A204.1 (cell line): ENCODE results near the gene TTYH1.

Source experiments
- FAIRE-seq: peaks from 2 replicates; lab custom pipeline; 2012; peaks lifted over from hg19 to GRCh38; lab: Jason Lieb, UNC

The TTYH1 gene

DNA sequence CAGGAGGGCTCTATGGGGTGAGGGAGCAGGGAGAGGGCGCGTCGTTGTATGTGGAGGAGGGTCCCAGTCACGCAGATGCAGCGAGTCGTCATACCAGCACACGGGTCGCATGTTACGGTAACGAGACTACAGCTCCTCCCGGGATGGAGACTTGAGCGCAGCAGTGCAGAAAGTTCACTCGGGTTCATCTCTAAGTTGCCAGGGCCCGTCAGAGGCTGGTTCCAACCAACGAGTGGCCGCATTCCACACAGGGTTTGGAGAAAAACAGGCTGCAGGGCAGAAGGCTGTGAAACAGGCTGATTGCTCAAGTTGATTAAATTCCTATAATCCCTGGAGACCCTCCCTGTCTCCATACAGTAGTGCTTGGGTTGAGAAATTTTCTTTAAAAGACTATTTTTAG is 21.9 kb upstream of the TTYH1 start:
- FAIRE-seq, result no peak

DNA sequence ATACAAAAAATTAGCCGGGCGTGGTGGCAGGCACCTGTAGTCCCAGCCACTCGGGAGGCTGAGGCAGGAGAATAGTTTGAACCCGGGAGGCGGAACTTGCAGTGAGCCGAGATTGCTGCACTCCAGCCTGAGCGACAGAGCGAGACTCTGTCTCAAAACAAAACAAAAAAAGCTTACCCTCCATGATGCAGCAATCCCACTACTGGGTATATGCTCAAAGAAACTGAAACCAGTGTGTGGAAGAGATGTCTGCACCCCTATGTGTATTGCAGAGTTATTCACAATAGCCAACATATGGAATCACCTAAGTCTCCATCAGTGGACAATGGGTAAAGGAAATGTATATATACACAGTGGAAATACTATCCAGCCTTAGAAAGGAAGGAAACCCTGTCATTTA is 19.6 kb upstream of the TTYH1 start:
- FAIRE-seq, result no peak

DNA sequence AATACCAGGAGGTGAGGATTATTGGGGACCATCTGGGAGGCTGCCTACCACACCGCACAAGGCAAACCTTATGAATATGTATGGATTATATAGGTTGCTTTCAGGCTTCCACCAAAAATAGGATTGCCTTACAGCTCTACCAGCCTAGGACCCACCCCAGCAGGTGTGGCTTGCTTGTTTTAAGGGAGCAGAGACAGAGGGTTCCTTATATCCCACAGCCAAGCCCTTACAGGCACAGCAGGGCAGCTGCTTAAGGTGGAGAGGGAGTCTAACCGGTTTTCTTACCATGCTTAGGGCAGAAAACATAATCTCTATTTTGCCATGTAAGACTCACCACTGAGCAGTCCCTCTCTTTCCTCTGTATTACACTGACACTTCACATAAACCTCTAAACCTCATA is 16.1 kb upstream of the TTYH1 start:
- no peak for FAIRE-seq

DNA sequence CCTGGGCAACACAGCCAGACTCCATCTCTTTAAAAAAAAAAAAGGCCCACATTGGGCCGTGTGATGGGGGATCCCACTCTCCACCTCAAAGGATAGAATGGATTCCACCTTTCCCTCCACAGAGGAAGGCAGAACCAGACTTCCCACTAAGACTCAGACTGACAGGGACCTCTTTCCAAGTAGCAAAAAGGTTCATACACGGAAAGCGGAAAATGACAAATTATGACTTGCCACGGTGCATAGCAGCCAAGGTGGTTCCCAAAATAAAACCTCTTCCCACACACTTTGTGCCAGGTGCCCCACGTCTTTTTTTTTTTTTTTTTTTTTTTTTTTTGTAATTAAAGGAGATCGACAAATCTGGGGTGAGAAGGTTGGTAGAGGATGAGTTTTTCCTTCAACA is 14.4 kb upstream of the TTYH1 start:
- no peak for FAIRE-seq

DNA sequence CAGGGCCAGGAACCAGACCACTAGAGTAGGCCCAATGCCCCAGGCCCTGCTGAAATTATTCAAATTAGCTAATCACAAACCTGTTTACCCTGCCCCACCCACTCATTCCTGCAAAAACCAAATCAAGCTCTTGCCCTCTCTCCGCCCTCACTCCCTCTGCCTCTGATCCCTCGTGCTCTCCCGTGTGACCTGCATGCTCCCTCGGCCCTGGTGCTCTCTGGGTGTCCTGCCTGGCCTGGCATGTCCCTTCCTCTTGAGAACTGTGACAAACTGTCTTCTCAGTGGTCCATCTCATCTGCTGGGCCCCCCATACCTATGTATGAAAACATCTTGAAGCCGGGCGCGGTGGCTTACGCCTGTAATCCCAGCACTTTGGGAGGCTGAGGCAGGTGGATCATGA is 12.2 kb upstream of the TTYH1 start:
- FAIRE-seq, result no peak

DNA sequence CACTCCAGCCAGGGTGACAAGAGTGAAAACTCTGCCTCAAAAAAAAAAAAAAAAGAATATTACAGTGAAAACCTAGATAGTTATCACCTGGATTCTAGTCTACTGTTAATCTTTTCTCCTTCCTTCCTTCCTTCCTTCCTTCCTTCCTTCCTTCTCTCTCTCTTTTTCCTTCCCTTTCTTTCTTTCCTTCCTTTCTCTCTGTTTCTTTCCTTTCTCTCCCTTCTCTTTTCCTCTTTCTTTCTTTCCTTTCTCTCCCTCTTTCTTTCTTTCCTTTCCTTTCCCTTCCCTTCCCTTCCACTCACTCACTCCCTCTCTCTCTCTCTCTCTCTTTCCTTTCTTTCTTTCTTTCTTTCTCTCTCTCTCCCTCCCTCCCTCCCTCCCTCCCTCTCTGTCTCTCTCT is 9.6 kb upstream of the TTYH1 start:
- FAIRE-seq, result no peak

DNA sequence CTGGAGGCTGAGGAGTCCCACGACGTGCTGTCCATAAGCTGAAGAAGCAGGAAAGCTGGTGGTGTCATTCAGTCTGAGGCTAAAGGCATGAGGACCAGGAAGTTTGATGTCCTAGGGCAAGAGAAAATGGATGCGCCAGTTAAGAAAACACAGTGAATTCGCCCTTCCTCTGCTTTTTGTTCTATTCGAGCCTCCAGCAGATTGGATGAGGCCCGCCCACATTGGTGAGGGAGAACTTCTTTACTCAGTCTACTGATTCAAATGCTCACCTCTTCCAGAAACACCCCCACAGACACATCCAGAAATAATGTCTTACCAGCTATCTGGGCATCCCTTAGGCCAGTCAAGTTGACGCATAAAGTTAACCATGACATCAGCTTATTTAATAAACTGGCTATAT is 7.5 kb upstream of the TTYH1 start:
- no peak for FAIRE-seq

DNA sequence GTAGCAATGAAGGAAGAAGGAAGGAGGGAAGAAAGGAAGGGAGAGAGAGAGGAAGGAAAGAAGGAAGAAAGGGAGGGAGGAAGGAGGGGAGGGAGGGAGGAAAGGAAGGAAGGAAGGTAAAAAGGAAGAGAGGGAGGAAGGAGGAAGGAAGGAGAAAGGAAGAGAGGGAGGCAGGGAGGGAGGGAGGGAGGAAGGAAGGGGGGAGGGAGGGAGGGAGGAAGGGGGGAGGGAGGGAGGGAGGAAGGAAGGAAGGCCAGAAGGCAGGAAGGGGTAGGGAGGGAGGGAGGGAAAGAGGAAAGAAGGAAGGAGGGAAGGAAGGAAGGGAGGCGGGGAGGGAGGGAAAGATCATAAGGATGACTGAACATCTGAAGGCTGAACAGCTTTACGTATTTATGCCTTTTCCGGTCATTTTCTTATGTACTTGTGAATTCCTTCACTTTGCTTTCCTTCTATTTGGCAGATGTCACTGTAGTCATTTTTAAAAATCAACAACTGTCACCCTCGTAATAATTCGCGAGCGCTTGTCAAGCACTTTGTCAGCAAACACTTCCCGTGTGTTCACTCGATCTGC is 6.7 kb upstream of the TTYH1 start:
- FAIRE-seq, result no peak

DNA sequence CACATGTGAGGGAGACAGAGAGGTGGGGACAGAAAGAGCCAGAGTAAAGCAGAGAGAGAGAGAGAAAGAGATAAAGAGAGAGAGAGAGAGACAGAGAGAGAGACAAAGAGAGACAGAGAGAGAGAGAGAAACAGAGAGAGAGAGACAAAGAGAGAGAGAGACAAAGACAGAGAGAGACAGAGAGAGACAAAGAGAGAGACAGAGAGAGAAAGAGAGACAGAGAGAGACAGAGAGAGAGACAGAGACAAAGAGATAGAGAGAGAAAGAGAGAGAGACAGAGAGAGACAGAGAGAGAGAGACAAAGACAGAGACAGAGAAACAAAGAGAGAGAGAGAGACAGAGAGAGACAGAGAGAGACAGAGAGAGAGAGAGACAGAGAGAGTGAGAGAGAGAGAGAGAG is 4.2 kb upstream of the TTYH1 start:
- no peak for FAIRE-seq

DNA sequence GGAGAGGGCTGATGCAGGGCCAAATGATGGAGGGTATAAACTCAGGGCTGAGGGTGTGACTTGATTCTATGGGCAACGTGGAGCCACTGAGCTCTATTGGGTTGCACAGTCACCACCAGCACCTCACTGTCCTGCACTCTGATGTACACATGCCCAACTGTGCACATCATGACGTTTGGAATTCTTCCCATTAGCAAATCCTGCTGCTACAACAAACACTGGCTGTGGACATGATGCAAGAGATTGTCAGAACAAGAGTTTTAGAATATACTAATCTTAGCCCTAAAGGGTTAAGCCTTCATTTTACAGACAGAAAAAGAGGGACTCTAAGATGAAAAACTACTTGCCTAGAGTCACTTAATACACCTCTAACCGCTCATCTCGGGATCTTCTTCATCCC is 2.4 kb upstream of the TTYH1 start:
- FAIRE-seq, result no peak

DNA sequence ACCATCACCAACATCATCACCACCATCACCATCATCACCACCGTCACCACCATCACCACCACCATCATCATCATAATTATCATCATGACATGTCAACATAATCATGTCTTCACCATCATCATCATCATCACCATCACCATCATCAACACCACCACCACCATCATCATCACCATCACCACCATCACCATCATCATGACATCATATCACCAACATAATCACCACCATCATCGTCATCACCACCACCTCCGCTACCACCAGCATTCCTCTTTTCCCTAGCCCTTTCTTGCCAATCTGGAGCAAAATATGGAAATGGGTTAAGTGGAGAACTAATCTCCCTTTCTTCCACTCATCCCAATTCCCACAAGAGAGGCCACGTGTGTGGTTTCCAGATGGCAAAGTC is 1.1 kb upstream of the TTYH1 start:
- FAIRE-seq, result no peak

DNA sequence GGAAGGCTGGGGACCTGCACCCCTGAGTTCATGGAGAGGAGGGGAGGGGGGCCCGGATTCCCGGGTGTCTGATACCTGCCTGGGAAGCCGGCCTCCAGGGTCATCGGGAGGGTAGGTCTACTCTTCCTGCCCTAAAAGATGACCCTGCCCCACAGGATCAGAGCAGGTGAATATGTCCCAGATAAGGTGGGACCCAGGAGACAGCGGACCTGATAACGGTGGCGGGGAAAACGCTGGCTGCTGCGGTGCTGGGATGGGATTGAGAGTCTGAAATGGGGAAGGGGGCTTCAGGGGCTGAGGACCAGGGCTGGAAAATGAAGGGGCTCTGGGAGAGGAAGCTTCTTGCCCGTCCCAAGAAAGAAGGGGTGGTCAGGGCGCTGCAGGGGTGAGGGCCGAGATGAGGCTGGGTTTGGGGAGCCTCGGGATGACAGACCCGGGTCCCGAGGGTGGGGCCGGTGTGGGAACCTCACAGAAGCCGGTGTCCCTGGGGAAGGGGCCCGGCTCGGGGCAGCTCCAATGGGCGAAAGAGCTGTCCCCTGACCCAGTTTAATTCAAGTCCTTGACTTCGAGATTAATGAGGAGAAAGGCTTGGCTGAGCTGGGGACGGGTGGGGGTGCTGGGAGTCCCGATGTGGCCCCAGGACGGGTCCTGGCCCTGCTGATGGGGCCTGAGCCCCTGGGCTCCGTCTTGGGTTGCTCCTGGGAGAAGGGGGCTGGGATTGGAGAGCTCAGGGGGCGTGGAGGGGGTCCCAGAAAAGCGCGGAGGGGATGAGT is 823 bp downstream of the TTYH1 start:
- no peak for FAIRE-seq

DNA sequence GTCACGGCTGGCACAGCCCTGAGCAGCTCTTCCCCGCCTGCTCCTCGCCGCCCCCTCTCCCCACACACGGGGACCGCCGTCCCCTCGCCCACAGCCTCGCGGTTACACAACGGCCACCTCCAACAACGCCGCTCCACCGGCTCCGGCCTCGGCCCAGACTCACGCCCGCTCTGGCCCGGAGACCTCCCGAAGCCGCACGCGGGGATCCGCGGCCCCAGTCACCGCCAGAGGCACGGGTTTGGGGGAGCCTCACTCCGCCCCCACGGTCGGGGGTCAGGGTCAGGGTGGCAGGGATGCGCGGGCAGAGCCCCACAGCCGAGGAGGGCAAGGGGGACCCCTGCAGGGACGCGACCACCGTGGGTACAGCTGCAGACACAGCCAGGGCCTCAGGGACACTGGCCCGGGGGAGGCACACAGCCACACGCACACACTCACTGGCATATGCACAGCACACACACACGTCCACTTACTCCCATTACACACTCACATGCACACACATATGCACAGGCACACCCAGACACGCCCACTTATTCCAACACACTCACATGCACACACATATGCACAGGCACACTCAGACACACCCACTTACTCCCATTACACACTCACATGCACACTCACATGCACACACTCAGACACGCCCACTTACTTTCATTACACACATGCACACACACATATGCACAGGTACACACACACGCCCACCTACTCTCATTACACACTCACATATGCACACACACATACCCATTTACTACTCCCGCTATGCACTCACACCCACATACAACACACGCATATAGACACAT is 1.6 kb downstream of the TTYH1 start:
- FAIRE-seq, result no peak

DNA sequence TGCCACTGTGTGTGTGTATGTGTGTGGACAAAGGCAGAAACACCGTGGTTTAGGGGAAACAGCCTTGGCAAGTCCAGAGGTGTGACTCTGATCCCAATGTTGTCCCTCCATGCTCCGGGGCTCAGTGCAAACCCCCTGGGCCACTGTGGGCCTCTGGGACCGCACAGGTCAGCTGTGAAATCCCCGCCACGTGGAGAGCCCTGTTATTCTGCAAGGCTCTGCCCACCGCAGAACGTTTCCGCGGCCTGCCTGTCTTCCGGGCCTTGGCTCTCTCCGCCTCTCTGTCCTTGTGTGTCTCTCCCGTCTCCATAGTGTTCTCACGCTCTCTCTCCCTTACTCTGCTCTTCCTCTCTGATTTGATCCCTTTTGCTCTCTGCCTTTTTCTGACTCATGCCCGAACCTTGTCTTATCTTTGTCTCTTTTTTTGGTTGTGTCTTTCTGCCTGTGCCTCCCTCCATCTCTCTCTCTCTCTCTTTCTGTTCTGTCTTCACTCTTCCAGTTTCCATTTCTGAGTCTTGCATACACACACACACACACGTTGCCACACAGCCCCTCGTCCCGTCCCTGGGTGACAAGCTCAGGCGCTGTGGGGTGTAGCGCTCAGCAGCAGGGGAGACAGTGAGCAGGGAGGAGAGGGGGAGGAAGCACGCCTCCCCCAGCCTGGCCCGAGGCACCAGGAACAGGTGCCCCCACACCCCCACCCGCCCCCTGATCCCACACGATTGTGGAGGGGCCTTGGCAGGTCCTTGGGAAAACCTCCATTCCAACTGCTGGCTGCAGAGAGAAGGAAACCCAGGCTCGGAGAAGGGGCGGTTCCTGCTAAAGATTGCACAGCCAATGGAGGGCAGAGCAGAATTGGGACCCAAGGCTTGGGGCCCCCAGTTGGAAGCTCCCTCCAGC is 3.0 kb downstream of the TTYH1 start:
- FAIRE-seq, result no peak

DNA sequence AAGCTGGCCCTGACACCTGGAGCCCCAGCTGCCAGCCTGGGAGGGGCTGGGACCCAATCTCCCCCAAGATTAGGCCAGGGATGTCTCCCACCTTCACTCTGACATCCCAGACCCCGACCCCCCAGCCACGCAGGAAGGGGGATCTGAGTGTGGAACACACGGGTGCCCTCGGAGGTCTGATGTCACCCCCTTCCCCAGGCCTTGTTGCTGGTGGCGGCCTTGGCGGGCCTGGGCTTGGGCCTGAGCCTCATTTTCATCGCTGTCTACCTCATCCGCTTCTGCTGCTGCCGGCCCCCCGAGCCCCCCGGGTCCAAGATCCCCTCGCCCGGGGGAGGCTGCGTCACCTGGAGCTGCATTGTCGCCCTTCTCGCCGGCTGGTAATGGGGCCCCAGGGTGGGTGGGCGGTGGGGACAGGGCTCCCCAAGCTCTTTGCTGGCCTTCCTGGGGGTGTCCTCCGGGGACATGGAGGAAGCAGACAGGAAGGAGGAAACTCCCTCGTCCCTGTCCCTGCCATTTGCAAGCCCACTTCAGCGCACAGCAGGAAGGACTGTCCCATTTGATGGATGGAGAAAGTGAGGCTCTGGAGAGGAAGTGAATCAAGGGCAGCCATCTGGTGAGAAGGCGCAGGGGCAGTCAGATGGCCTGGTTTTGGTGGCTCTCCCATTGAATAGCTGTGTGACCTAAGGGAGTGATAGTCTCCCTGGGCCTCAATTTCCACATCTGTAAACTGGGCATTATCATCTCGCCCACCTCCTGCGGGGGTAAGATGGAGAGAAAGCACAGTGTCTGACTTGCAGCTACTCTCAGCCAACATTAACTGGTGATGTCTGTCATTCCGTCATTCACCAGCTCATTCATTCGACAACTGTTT is 3.9 kb downstream of the TTYH1 start:
- no peak for FAIRE-seq

DNA sequence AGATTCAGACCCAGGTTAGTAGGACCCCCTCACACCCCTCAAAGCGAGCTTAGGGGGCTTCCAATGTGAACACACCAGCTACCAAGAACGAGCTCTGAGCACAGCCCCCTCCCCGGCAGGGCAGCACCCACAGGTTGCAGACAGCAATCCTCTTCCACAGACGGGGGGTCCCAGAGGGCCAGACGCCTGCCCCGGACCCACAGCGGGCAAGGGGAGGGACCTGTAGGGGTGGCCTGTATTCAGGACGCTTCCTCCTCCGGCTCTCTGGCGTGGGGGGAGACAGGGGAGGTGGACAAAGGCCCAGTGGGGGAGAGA is 4.8 kb downstream of the TTYH1 start:
- no peak for FAIRE-seq

DNA sequence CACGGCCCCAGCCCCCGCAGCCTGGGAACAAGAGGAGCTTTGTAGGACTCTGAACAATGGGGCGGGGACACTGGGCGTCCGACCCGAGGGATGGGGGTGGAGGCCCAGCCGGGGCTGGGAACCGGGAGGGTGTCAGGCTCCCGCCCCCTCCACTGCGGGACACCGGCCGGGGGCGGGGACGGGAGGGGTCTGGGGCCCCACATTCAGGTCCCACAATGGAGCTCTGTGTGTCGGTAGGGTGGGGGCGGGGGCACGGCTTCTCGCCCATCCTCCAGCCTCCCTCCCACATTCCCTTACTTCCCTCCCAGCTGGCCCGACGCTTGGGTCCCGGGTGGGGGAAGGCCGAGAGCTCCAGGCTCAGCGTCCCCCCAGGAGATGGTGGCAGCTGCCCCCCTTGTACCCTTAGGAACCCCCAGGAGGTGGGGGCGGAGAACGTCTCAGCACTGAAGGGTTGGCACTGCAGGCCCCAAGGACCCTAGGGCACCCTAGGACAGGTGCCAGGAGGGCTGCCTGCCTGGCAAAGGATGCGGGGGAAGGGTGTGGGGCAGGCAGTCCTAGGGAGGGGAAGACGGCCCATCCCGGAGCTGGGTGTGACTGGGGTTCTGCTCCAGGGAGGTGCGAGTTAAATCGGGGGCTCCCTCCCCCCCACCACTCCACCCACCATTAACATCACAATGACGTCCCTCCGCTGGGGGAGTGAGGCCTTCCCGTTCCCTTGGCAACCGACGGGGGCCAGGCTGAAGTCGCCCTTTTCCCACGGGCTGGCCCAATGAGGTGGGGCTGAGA is 5.3 kb downstream of the TTYH1 start:
- FAIRE-seq, result no peak

DNA sequence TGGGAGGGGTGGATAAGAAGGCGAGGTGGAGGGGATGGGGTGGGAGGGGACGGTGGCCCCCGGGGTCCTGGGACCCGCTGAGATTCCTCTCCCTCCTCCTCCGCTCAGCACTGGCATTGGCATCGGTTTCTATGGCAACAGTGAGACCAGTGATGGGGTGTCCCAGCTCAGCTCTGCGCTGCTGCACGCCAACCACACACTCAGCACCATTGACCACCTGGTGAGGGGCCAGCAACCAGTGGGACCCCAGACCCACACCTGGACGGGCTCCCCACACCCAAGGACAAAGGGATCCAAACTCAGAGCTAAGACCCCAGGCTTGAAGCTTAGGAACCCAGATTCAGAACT is 5.9 kb downstream of the TTYH1 start:
- FAIRE-seq, result no peak

DNA sequence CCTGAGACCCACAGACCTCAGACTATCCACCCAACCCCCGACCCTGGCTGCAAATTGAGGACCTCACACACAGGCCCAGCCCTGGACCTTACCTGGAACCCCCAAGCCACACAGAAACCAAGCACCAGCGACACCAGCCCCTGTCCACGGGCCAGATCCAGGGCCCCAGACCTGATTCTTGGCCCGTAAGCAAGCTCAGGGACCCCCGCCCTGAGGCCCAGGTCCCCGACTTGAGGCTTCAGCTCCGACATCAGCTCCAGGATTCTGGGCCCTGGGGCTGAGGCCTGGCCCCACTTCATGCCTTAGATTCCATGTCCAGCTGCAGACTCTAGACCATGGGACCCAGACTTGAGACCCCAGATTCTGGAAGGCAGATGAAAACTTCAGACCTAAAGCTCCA is 6.3 kb downstream of the TTYH1 start:
- FAIRE-seq, result no peak

DNA sequence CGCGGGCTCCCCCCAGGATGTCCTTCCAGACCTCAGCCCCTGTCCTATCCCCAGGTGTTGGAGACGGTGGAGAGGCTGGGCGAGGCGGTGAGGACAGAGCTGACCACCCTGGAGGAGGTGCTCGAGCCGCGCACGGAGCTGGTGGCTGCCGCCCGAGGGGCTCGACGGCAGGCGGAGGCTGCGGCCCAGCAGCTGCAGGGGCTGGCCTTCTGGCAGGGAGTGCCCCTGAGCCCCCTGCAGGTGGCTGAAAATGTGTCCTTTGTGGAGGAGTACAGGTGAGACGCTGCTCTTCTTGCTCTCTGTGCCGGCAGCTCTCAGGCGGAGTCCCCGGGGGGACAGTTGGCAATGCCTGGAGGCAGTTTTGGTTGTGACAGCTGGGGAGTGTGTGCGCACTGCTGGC is 6.9 kb downstream of the TTYH1 start:
- FAIRE-seq, result no peak

DNA sequence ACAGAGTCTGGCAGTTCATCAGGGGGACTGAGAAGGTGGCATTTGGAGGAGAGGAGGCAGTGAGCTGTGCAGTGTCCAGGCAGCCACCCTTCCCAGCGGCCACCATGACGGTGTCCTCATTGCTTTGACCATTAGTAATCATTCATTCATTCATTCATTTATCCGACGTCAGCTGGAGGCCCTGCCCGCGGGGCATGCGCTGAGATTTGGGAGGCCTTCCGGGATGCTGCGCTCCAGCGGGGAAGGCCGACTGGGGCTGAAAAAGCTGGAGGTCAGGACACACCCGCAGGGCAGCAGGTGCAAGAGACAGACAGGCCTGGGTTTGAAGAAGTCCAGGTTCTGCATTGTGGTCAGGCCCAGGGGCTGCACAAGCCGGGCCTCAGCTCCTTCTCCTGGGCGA is 8.9 kb downstream of the TTYH1 start:
- no peak for FAIRE-seq
